ENCODE measurements around the gene NUDT6.

Gene NUDT6

GRCh38 chr4:122914292-122914904, 8.0 kb downstream of the NUDT6 start:
- peak; percentile 46 for DNase-seq (ENCODE audit: low read depth)

- DNase-seq (ENCODE audit: low read depth), result no peak
Measured at GRCh38 chr4:122912810-122913575, 9.4 kb downstream of the NUDT6 start.

GRCh38 chr4:122911588-122911987, 10.8 kb downstream of the NUDT6 start:
- peak; percentile 39 for DNase-seq (ENCODE audit: low read depth)

- no peak for DNase-seq (ENCODE audit: low read depth)
Measured at GRCh38 chr4:122909683-122910082, 12.7 kb downstream of the NUDT6 start.

- no peak for DNase-seq (ENCODE audit: low read depth)
Measured at GRCh38 chr4:122908223-122908622, 14.2 kb downstream of the NUDT6 start.

- DNase-seq (ENCODE audit: low read depth), result no peak
Measured at GRCh38 chr4:122906859-122907305, 15.5 kb downstream of the NUDT6 start.

- DNase-seq (ENCODE audit: low read depth), result no peak
Measured at GRCh38 chr4:122903766-122904288, 18.6 kb downstream of the NUDT6 start.

GRCh38 chr4:122901247-122902010, 21.0 kb downstream of the NUDT6 start:
- no peak for DNase-seq (ENCODE audit: low read depth)

GRCh38 chr4:122900314-122900713, 22.1 kb downstream of the NUDT6 start:
- DNase-seq (ENCODE audit: low read depth), result no peak

GRCh38 chr4:122899682-122900081, 22.7 kb downstream of the NUDT6 start:
- no peak for DNase-seq (ENCODE audit: low read depth)

GRCh38 chr4:122898370-122899150, 23.8 kb downstream of the NUDT6 start:
- DNase-seq (ENCODE audit: low read depth), result peak; percentile 87

GRCh38 chr4:122896270-122896669, 26.1 kb downstream of the NUDT6 start:
- DNase-seq (ENCODE audit: low read depth), result no peak

- DNase-seq (ENCODE audit: low read depth), result no peak
Measured at GRCh38 chr4:122895336-122895995, 26.9 kb downstream of the NUDT6 start.

GRCh38 chr4:122894827-122895226, 27.6 kb downstream of the NUDT6 start:
- peak; percentile 34 for DNase-seq (ENCODE audit: low read depth)

GRCh38 chr4:122890147-122890795, 32.1 kb downstream of the NUDT6 start:
- DNase-seq (ENCODE audit: low read depth), result no peak

GRCh38 chr4:122889726-122890125, 32.7 kb downstream of the NUDT6 start:
- DNase-seq (ENCODE audit: low read depth), result no peak

- DNase-seq (ENCODE audit: low read depth), result no peak
Measured at GRCh38 chr4:122884499-122884898, 37.9 kb downstream of the NUDT6 start.

GRCh38 chr4:122882857-122883735, 39.3 kb downstream of the NUDT6 start:
- DNase-seq (ENCODE audit: low read depth), result no peak

- peak; percentile 47 for DNase-seq (ENCODE audit: low read depth)
Measured at GRCh38 chr4:122879001-122879400, 43.4 kb downstream of the NUDT6 start.

GRCh38 chr4:122876456-122876855, 45.9 kb downstream of the NUDT6 start:
- DNase-seq (ENCODE audit: low read depth), result peak; percentile 60
